ENCODE results near the gene PTBP3. TPM values are rescaled to one million over a fixed set of nuclear protein-coding genes. Genes with fewer than 3 reads are reported as not detected.

The PTBP3 gene
- total RNA-seq, 1 donor from 2014 or later, result 94.0 TPM

DNA sequence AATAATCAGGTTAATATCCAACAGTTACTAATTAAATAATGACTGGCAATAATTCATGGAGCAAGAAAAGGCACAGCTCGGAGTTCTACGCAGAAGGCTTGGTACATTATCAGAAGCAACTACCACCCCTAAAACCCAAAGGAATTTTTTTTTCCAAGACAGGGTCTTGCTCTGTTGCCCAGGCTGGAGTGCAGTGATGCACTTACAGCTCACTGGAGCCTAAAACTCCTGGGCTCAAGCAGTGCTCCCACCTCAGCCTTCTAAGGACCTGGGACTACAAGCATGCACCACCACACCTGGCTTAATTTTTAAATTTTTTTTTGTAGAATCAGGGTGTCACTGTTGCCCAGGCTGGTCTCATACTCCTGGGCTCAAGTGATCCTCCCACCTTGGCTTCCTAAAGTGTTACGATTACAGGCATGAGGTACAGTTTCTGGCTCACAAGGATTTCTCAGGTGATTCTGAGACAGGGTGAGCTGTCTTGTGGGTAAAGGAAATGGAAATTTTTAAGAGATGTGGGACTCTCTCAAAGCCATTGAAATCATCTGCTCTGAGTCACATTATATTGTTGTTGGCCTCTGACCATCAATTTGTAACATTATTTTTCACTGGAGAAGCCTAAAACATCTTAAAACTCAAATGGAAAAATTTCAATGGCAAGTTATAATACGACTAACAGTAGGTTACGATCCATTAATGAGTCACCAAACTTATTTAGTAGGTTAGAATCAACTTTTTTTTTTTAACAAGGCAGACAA lies 26.8 kb upstream of the PTBP3 start:
- no peak for DNase-seq (ENCODE audit: low spot score)
- Mint-ChIP-seq H3K27ac (ENCODE audit: unreplicated experiment) (no peak overlapping the region), H3K4me1 (ENCODE audit: unreplicated experiment) (no peaks in the 10 kb centered on the region), H3K4me3 (ENCODE audit: unreplicated experiment) (no peak overlapping the region), H3K27me3 (ENCODE audit: unreplicated experiment) (no peaks in the 10 kb centered on the region), H3K9me3 (ENCODE audit: unreplicated experiment) (peaks cover 3% of the 10 kb centered on the region), H3K36me3 (ENCODE audit: low read depth, unreplicated experiment) (peaks cover under 1% of the 10 kb centered on the region)
- TF ChIP-seq, protein P1, sequence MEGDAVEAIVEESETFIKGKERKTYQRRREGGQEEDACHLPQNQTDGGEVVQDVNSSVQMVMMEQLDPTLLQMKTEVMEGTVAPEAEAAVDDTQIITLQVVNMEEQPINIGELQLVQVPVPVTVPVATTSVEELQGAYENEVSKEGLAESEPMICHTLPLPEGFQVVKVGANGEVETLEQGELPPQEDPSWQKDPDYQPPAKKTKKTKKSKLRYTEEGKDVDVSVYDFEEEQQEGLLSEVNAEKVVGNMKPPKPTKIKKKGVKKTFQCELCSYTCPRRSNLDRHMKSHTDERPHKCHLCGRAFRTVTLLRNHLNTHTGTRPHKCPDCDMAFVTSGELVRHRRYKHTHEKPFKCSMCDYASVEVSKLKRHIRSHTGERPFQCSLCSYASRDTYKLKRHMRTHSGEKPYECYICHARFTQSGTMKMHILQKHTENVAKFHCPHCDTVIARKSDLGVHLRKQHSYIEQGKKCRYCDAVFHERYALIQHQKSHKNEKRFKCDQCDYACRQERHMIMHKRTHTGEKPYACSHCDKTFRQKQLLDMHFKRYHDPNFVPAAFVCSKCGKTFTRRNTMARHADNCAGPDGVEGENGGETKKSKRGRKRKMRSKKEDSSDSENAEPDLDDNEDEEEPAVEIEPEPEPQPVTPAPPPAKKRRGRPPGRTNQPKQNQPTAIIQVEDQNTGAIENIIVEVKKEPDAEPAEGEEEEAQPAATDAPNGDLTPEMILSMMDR (IDR thresholded peaks at IDR 0.05; ENCODE audit: unreplicated experiment), result no peak

DNA sequence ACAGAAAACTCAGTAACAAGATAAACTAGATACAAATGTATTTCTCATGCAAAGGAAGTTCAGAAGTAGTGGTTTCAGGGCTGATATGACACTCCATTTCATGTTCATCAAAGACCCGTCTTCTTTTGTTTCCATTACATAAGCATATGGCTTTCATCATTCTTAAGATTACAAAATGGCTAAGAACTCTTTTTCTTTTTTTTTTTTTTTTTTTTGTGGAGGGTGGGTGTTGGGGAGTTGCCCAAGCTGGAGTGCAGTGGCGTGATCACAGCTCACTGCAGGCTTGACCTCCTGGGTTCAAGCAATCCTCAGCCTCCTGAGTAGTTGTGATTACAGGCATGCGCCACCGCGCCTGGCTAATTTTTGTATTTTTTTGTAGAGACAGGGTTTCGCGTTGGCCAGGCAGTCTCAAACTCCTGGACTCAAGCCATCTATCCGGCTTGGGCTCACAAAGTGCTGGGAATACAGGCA lies 22.0 kb upstream of the PTBP3 start:
- no peak for DNase-seq (ENCODE audit: low spot score)
- no peaks in the 10 kb centered on the region for H3K36me3 Mint-ChIP-seq (ENCODE audit: low read depth, unreplicated experiment)
- H3K27me3 Mint-ChIP-seq (ENCODE audit: unreplicated experiment), result no peaks in the 10 kb centered on the region
- no peaks in the 10 kb centered on the region for H3K4me1 Mint-ChIP-seq (ENCODE audit: unreplicated experiment)
- H3K27ac Mint-ChIP-seq (ENCODE audit: unreplicated experiment), result no peak overlapping the region
- no peaks in the 10 kb centered on the region for H3K9me3 Mint-ChIP-seq (ENCODE audit: unreplicated experiment)
- TF ChIP-seq, protein P1 (IDR thresholded peaks at IDR 0.05; ENCODE audit: unreplicated experiment), result no peak
- H3K4me3 Mint-ChIP-seq (ENCODE audit: unreplicated experiment), result no peak overlapping the region

DNA sequence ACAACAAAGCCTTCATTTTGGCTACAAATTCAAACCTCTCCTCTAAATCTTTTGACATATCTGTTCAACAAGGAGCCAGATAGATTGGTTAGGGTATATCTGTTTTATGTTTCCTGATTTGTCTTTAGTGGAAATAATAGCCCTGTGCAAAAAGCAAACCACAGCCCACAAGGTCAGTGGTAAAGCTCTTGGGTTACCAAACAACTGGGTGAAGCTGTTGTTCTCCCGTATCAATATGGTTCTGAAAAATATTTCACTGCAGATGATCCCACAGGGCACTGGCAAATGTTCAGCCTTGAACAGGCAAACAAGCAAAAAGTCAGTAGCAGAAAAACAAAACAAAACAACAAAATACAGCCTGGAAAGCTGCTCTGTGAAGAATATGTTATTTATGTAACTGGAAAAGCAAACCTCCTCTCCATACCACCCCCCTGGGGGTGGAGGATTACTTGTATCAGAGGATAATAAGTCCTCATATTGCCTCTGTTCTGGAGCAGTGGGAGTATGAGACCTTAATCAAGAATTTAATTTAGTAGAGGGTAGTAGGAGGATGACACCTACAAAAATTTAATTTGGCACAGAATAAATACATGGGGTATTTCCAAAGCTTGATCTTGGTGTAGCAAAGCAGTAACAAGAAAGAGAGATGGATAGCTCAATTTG lies 20.8 kb upstream of the PTBP3 start:
- TF ChIP-seq, protein P1 (IDR thresholded peaks at IDR 0.05; ENCODE audit: unreplicated experiment), result no peak
- Mint-ChIP-seq H3K4me1 (ENCODE audit: unreplicated experiment) (peaks cover 1% of the 10 kb centered on the region), H3K9me3 (ENCODE audit: unreplicated experiment) (no peaks in the 10 kb centered on the region), H3K4me3 (ENCODE audit: unreplicated experiment) (no peak overlapping the region), H3K27ac (ENCODE audit: unreplicated experiment) (no peak overlapping the region), H3K36me3 (ENCODE audit: low read depth, unreplicated experiment) (no peaks in the 10 kb centered on the region), H3K27me3 (ENCODE audit: unreplicated experiment) (no peaks in the 10 kb centered on the region)
- no peak for DNase-seq (ENCODE audit: low spot score)

GRCh38 chr9:112352209-112352608 lies 18.8 kb upstream of the PTBP3 start:
- Mint-ChIP-seq H3K27me3 (ENCODE audit: unreplicated experiment) (no peaks in the 10 kb centered on the region), H3K27ac (ENCODE audit: unreplicated experiment) (no peak overlapping the region), H3K9me3 (ENCODE audit: unreplicated experiment) (no peaks in the 10 kb centered on the region), H3K4me1 (ENCODE audit: unreplicated experiment) (peaks cover 11% of the 10 kb centered on the region), H3K4me3 (ENCODE audit: unreplicated experiment) (no peak overlapping the region), H3K36me3 (ENCODE audit: low read depth, unreplicated experiment) (no peaks in the 10 kb centered on the region)
- no peak for DNase-seq (ENCODE audit: low spot score)
- TF ChIP-seq, protein P1 (IDR thresholded peaks at IDR 0.05; ENCODE audit: unreplicated experiment), result no peak

DNA sequence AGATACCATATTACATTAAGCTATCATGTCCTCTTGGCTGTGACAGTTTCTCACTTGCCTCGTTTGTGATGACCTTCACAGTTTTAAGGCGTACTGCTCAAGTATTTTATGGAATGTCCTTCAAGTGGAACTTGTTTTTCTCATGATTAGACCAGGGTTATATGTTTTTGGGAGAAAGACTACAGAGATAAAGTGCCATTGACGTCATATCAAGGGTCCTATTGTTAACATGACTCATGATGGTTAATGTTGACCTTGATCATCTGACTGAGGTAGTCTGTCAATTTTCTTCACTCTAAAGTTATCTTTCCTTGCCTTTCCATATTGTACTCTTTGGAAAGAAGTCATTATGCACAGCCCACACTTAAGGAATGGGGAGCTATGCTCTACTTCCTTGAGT lies 17.8 kb upstream of the PTBP3 start:
- no peak for DNase-seq (ENCODE audit: low spot score)
- Mint-ChIP-seq H3K9me3 (ENCODE audit: unreplicated experiment) (no peaks in the 10 kb centered on the region), H3K4me3 (ENCODE audit: unreplicated experiment) (no peak overlapping the region), H3K27ac (ENCODE audit: unreplicated experiment) (no peak overlapping the region), H3K36me3 (ENCODE audit: low read depth, unreplicated experiment) (no peaks in the 10 kb centered on the region), H3K27me3 (ENCODE audit: unreplicated experiment) (no peaks in the 10 kb centered on the region), H3K4me1 (ENCODE audit: unreplicated experiment) (peaks cover 11% of the 10 kb centered on the region)
- TF ChIP-seq, protein P1 (IDR thresholded peaks at IDR 0.05; ENCODE audit: unreplicated experiment), result no peak

Data from endothelial cell (in vitro differentiated cells).